ENCODE data around the gene TMEM267. TPM values are rescaled to one million over a fixed set of nuclear protein-coding genes. Genes with fewer than 3 reads are reported as not detected.

The TMEM267 gene
- total RNA-seq, 6 experiments from 2014 or later, result 15.7 to 20.3 (median 19.0) TPM

DNA sequence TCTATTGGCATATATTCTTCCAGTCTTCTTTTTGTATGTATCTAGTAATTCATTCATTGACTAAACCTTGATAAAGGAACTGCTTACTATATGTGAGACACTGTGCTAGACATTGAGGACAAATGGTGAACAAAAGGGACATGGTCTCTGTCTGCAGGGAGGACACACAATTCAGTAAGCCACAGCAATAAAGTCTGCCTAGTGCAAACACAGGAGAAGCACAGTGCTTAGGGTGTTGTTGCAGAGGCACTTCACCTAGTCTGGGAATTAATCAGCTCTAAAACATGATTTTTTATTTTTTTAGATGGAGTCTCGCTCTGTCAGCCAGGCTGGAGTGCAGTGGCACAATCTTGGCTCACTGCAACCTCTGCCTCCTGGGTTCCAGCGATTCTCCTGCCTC lies 65.1 kb downstream of the TMEM267 start:
- Mint-ChIP-seq H3K27me3 (ENCODE audit: insufficient read depth) (peaks cover 11% of the 10 kb centered on the region), H3K27ac (no peak overlapping the region), H3K36me3 (ENCODE audit: low read depth) (no peaks in the 10 kb centered on the region), H3K4me3 (no peak overlapping the region), H3K9me3 (no peaks in the 10 kb centered on the region), H3K4me1 (ENCODE audit: low read depth) (peaks cover 9% of the 10 kb centered on the region)
- TF ChIP-seq, protein P1, sequence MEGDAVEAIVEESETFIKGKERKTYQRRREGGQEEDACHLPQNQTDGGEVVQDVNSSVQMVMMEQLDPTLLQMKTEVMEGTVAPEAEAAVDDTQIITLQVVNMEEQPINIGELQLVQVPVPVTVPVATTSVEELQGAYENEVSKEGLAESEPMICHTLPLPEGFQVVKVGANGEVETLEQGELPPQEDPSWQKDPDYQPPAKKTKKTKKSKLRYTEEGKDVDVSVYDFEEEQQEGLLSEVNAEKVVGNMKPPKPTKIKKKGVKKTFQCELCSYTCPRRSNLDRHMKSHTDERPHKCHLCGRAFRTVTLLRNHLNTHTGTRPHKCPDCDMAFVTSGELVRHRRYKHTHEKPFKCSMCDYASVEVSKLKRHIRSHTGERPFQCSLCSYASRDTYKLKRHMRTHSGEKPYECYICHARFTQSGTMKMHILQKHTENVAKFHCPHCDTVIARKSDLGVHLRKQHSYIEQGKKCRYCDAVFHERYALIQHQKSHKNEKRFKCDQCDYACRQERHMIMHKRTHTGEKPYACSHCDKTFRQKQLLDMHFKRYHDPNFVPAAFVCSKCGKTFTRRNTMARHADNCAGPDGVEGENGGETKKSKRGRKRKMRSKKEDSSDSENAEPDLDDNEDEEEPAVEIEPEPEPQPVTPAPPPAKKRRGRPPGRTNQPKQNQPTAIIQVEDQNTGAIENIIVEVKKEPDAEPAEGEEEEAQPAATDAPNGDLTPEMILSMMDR (IDR thresholded peaks at IDR 0.05), result no peak
- no peak for DNase-seq

DNA sequence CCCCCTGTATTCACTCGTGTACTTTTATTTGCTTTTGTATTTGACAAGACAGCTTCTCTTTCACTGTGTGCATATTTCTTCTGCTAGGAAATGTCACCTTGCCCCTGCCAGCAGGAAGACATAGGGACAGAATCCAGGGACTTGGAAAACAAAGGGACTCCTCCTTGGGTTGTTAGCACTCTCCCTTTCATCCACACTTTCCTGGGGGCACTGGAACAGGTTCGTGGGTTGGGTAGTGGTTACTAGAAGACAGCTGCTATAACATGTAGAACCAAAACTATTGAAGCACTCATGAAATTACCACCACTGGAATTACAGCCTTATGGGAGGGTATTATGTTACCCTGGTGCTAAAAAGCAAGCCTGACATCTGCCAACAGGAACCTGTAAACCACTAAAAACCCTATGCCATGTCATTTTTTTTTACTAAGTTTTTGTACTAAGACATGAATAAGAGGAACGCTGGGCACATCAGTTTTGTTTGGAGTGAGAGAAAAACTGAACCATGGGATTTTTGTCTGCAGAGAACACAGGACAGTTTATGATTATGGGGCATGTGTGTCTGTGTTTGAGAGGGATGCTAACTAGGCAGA lies 66.8 kb downstream of the TMEM267 start:
- Mint-ChIP-seq H3K9me3 (no peaks in the 10 kb centered on the region), H3K27ac (no peak overlapping the region), H3K27me3 (ENCODE audit: insufficient read depth) (peaks cover 11% of the 10 kb centered on the region), H3K4me1 (ENCODE audit: low read depth) (peaks cover 3% of the 10 kb centered on the region), H3K36me3 (ENCODE audit: low read depth) (no peaks in the 10 kb centered on the region), H3K4me3 (no peak overlapping the region)
- DNase-seq, result no peak
- TF ChIP-seq, protein P1 (IDR thresholded peaks at IDR 0.05), result no peak

DNA sequence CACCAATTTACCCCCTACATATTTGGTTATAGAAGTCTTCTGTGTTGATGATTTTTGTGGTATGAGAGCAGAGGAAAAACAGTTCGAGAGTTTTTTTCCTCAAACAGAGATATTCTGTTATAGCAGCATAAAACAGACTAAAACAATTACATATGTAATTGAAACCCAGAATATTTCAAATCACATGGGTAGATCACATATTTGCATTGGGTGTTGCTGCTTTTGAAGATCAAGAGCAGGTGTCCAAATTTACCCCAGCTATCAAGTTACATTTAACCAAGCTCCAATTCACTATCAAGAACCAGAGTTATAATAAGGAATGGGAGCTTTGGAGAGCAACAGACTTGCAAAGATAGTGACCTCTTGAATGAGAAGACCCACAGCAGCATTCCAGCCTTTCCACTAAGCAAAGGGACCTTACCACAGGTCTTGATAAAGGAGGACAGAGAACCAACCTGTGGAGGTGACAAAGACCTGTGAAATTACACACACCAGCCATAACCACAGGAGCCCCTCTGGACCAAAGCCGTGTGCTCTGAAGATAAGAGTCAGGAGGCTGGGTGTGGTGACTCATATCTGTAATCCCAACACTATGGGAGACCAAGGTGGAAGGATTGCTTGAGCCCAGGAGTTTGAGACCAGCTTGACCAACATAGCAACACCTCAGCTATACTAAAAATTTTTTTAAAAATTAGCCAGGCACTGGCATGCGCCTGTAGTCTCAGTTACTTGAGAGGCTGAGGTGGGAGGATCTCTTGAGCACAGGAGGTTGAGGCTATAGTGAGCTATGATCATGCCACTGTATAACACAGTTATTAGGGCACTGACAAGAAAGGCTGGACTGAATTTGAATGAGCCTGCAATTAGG lies 67.5 kb downstream of the TMEM267 start:
- Mint-ChIP-seq H3K27ac (no peak overlapping the region), H3K9me3 (no peaks in the 10 kb centered on the region), H3K36me3 (ENCODE audit: low read depth) (no peaks in the 10 kb centered on the region), H3K27me3 (ENCODE audit: insufficient read depth) (peaks cover 11% of the 10 kb centered on the region), H3K4me1 (ENCODE audit: low read depth) (no peaks in the 10 kb centered on the region), H3K4me3 (no peak overlapping the region)
- DNase-seq, result no peak
- TF ChIP-seq, protein P1 (IDR thresholded peaks at IDR 0.05), result no peak

DNA sequence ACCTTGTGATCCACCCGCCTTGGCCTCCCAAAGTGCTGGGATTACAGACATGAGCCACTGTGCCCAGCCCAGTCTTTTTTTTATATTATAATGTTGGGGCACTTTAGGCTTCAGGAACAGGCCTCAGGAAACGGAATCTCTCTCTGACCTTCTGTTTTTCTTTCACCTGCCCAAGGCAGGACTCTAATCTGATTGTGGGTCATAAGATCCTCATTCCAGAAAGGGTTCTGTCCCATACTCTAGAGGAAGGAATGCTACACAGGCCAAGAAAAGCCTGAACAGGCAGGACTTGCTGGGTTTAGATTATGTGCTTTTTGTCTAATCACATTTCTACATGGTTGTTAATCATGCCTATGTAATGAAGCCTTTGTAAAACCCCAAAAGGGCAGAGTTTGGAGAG lies 69.7 kb downstream of the TMEM267 start:
- TF ChIP-seq, protein P1 (IDR thresholded peaks at IDR 0.05), result no peak
- H3K27ac Mint-ChIP-seq, result no peak overlapping the region
- H3K4me3 Mint-ChIP-seq, result no peak overlapping the region
- no peaks in the 10 kb centered on the region for H3K9me3 Mint-ChIP-seq
- no peak for DNase-seq
- peaks cover 9% of the 10 kb centered on the region for H3K27me3 Mint-ChIP-seq (ENCODE audit: insufficient read depth)
- H3K4me1 Mint-ChIP-seq (ENCODE audit: low read depth), result no peaks in the 10 kb centered on the region
- H3K36me3 Mint-ChIP-seq (ENCODE audit: low read depth), result no peaks in the 10 kb centered on the region

DNA sequence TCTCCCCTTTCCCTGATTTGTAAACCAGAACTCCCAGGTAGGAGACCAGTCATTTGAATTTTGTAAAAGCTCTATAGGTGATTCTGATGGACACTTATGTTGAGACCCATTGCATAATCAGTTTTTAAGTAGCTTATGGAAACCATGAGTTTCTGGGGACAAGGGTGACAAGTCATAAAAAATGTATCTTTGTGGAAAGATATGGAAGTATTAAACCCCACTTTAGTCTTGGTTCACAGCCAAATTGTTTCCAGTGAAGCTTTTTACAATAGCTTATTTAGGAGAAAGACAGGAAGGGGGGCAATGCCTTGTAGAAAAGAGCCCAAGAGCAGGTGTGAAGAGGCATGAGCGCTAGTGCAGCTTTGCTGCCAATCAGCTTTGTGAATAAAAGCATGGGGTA lies 71.0 kb downstream of the TMEM267 start:
- H3K27ac Mint-ChIP-seq, result no peak overlapping the region
- H3K4me3 Mint-ChIP-seq, result no peak overlapping the region
- TF ChIP-seq, protein P1 (IDR thresholded peaks at IDR 0.05), result no peak
- no peaks in the 10 kb centered on the region for H3K9me3 Mint-ChIP-seq
- DNase-seq, result no peak
- no peaks in the 10 kb centered on the region for H3K36me3 Mint-ChIP-seq (ENCODE audit: low read depth)
- H3K4me1 Mint-ChIP-seq (ENCODE audit: low read depth), result no peaks in the 10 kb centered on the region
- H3K27me3 Mint-ChIP-seq (ENCODE audit: insufficient read depth), result peaks cover 5% of the 10 kb centered on the region

All from HFFc6 (cell line).